NCI-H774 (cell line): ENCODE data around the gene CSGALNACT2.
"Not testable (repeated sequence)": the region's sequence is repeated elsewhere in the genome, so short reads cannot be mapped to it uniquely, and the experiment has no call there.

Experiments
- DNase-seq: peaks from one replicate; lab custom pipeline; 2025; lab: John Stamatoyannopoulos, UW

Gene CSGALNACT2

DNA sequence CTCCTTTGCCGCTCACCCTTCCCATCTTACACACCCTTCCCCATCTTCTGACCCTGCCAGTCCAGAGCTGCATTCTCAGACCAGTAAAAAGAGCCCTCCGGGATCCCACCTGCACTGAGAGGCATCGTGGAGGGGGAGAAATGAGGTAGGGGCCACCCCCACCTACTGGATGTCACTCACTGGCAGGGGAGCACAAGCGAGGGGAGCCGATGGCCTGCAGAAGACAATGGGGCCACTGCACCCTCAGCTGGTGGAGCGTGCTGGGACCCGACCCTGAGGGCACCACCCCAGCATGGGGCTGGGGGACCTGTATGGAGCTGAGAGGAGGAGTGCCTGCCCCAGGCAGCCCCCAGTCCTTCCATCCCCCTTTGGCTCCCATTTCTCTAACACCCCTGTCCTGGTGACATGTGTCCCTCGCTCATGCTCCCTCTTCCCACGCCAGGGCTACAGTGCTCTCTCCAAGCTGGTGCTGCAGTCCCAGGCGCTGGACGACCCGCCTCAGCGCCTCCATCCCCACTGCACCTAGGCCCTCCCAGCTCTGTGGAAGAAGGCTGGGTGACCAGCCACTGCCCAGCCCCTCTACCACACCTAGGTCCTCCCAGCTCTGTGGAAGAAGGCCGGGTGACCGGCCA is 78.8 kb downstream of the CSGALNACT2 start:
- no peak for DNase-seq

- DNase-seq: no peak
Measured at GRCh38 chr10:43217563-43218205, 79.4 kb downstream of the CSGALNACT2 start.

DNA sequence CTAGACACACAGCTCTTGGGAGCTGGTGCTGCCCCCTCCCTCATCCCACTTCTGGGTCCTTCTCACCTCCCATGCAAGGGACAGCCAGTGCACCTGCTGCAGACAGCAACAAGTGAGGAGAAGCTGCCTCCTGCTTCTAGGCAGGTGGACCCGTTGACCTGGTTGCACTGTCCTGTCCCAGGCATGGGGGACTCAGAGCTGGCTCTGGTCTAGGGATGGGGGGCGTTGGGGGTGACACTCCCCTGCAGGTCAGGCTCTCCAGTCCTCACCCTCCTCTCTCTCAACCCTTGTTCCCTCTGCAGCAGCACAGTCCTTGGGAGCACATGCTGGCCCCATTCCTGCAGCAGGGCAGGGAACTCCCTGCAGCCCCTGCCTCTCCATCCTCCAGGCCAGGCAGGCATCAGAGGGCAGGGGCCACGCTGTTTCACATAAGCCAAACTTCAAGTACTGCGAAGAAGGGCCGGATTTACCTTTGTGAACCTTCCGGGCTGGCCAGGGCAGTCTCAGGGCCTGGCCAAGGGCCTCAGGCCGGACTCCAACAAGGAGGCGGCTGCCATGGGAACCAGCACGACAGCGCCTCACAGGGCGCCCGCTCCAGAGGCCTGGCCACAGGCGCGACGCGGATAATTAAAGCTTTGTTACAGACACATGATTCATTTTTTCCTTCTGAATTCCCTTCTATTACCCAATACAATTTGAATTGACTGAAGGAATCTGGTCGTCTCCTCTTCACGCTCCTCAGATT is 80.1 kb downstream of the CSGALNACT2 start:
- no peak for DNase-seq

GRCh38 chr10:43218951-43219837 is 80.9 kb downstream of the CSGALNACT2 start:
- no peak for DNase-seq

- no peak for DNase-seq
Measured at GRCh38 chr10:43219848-43220247, 81.6 kb downstream of the CSGALNACT2 start.

DNA sequence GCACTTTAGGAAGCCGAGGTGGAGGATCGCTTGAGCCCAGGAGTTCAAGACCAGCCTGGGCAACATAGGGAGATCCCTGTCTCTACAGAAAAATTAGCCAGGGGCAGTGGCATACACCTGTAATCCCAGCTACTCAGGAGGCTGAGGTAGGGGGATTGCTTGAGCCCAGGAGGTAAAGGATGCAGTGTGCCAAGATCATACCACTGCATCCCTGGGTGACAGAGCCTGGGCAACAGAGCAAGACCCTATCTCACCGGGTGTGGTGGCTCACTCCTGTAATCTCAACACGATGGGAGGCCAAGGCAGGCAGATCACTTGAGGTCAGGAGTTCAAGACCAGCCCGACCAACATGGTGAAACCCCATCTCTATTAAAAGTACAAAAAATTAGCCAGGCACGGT is 82.0 kb downstream of the CSGALNACT2 start:
- not testable (repeated sequence) for DNase-seq

DNA sequence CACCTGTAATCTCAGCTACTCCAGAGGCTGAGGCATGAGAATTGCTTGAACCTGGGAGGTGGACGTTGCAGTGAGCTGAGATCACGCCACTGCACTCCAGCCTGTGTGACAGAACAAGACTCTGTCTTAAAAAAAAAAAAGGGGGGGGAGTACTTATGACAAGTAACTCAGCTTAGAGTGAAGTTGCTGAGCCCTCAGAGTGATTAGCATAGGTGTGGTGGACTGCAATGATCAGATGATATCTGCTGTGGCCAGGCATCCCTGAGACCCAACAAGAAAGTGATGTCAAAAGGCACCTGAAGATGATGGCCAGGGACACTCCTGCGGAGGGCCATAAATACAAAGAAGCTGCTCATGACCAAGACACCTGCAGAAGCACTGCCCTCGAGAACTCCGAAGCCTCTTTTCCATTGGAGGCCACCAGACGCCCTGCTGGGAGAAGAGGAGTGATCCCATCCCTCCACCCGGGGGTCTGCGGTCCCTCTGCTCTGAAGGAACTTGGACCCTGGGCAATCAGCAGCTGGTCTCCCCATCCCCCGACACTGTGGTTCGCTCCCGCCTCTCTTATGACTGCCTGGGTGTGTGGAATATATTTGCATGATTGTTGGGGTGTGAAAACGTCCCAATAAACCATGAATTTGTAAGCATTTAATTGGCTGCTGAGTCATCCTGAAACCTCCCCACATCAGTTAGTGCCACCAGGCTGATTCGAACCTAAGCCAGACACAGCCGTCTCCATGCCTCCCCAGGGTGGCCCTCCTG is 82.6 kb downstream of the CSGALNACT2 start:
- no peak for DNase-seq

DNA sequence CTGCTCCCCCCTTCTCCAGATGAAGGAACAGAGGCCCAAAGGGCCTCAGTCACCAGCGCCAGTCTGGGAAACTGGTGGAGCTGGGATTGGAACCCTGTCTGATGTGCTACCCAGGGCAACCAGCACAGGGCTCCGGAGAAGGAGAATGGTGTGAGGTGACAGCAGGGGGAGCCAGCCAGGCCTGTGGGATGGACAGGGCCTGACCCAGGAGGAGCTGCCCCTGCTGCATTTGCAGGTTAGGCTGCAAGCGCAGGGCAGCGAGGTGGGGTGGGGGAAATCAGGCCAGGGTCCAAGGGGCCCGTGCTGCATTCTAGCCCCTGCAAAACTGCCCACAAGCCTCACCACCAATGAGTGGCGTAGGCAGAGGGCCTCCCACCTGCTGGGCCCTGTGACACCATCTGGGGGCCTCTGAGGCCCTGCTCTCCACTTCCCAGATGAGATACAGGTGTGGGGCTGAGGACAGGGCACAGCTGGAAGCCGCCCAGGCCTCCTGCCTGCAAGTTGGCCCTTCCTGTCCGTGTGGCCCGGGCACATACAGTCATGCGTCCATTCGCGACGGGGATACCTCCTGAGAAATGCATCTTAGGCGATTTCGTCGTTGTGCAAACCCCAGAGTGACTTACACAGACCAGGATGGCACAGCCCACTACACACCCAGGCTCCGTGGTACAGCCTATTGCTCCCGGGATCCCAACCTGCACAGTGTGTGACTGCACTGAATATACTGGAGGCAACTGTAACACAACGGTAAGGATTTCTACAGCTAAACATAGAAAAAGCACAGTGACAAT is 83.4 kb downstream of the CSGALNACT2 start:
- no peak for DNase-seq

DNA sequence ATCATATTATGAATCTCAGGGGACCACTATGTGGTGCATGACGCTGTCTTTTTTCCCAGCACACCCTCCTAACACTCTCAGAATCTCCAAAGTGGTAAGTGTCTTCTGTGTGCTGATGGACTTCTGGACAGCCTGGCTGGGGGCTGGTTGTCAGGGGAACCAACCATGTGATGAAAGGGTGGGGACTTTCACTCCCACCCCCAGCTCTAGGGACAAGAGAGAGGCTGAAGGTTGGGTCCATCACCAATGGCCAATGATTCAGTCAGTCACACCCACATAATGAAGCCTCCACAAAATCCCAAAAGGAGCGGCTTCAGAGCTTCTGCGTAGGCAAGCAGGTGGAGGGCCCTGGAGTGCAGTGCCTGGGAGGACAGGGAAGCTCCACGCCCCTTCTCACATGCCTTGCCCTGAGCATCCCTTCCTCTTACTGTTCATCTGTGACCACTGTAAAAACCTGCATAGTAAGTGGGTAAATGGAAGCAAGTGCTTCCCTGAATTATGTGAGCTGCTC is 84.0 kb downstream of the CSGALNACT2 start:
- DNase-seq: no peak

- no peak for DNase-seq
Measured at GRCh38 chr10:43223056-43223455, 84.8 kb downstream of the CSGALNACT2 start.

DNA sequence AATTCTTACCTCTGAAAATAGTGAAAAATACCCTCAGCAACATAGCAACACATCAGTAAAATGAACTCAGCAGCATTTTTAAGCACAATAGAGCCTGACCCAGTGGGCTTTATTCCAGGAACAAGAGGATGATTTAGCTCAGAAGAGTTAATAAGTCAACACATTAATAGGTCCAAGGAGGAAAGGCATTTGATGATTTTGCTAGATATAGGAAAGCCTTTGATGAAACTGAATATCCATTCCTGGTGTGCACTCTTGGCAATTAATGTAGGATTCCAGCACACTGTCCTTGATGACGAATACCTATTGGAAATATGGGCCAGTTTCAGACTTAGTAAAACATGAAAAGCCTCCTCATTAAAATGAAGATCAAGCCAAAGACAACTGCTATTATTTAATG is 86.1 kb downstream of the CSGALNACT2 start:
- DNase-seq: no peak

GRCh38 chr10:43225004-43225786 is 87.0 kb downstream of the CSGALNACT2 start:
- no peak for DNase-seq

DNA sequence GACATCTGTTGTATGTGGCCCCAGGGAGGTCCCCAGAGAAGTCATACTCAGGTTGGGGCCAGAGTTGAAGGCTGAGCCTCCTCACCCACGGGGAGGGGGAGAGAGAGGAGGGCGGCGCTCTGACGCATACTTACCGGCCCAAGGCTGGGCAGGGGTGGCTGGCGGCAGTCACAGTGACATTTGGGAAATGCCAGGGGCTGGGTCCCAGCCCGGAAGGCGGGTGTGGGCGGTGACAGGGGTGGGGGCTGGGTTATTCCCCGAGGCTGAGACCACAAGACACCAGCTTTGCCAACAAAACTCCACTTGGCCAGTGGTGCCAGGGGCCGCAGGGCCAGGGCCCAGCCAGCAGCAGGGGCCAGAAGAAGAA is 87.5 kb downstream of the CSGALNACT2 start:
- no peak for DNase-seq

- no peak for DNase-seq
Measured at GRCh38 chr10:43226441-43226840, 88.2 kb downstream of the CSGALNACT2 start.

DNA sequence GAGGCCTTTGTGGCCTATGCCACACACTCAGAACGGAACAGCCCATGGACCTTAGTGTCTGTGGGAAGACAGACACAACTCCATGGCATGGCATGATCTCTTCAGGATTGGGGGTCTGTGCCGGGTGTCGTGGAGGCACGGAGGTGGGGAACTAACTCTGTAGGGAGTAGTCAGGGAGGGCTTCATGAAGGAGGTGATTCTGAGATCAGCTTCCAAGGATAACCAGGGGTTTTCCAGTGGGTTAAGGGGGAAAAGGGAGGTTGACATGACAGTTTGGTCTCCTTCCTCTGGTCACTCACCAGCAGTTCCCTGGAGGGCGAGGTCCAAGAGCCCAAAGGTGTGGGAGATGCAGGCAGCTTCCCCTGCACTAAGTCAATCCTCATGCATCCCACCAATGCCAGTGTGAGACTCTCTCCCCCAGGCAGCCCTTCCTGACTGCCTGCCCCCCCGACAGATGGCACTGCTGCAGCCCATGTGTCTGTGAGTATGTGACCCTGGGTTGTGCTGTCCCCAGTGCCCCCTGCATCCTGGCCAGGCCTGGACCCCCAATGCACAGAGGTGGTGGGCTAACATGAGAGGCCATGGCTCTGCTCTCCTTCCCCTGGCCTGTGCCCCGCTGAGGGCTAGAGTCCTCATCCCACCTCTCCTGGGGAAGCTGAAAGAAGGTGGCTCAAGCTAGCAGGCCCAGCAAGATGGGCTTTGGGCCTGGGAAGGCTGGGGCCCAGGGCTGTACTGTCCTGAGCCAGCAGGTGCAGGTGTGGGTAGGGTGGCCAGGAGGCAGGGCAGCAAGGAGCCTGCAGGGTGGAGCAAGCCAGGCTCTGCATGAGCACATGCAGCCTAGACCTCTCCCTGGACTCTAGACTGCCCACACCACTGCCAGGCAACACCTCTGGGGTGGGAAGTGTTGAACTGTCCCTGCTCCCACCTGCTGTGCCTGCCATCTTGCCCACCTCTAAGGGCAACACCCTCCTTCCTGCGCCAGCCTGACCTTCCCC is 88.9 kb downstream of the CSGALNACT2 start:
- no peak for DNase-seq

GRCh38 chr10:43227911-43228782 is 89.9 kb downstream of the CSGALNACT2 start:
- no peak for DNase-seq

DNA sequence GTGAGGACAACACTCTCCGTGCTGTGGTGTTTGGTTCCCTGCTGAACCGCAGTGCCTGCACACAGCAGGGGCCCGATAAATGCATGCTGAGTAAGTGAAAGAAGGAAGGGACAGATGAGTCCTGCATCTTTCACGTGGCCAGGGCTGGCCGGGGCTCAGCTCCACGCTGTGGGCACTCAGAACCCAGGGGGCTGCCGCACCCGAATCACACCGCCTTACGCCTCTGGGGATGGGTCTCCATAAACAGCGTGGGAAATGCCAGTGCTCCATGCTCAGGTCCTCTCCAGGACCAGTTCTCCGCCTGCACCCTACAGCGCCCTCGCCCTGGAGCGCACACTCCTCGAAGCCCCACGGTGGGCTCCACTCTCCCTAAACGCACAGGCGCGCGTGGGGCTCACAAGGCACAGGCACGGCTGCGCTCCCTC is 90.5 kb downstream of the CSGALNACT2 start:
- DNase-seq: no peak
